Naive thymus-derived CD4-positive, alpha-beta T cell (primary cell): ENCODE data around the gene TAAR5. TPM values are rescaled to one million over a fixed set of nuclear protein-coding genes. Genes with fewer than 3 reads are reported as not detected.
"Not testable (repeated sequence)": the region's sequence is repeated elsewhere in the genome, so short reads cannot be mapped to it uniquely, and the experiment has no call there.

Source experiments
- ATAC-seq: fragments of 150-1000 bp; cut with Tn5 transposase; 2 replicates; pipeline ENCODE4 v1.10.0; 2021; ENCODE audit warnings: mild to moderate bottlenecking, moderate library complexity
- CTCF ChIA-PET: fragments of 350-600 bp; sonication (Branson Sonifier 250); formaldehyde crosslinking; loops from one replicate; lab custom pipeline; 2021; ENCODE audit warnings: antibody characterized with exemption; lab: Charles Lee
- POLR2A ChIA-PET: fragments of 350-600 bp; sonication (Branson Sonifier 250); formaldehyde crosslinking; loops from one replicate; lab custom pipeline; 2021; ENCODE audit warnings: antibody characterized with exemption, inconsistent platforms; lab: Charles Lee
- DNase-seq, 9 donors: peaks; one replicate each; pipeline versions ENCODE4 v3.0.0 to v3.0.0-alpha.2; 2020 to 2022; ENCODE audit warnings: mixed read lengths in 1 of 9
- H3K27ac ChIP-seq: one replicate; pipeline ENCODE4 v1.7.0; 2013; ENCODE audit warnings: mild to moderate bottlenecking, low read depth, low read length, moderate library complexity
- H3K27me3 ChIP-seq, 2 donors: one replicate each; pipeline ENCODE4 v1.7.0; 2013; ENCODE audit warnings: low read length in 2 of 2, mild to moderate bottlenecking in 2 of 2, moderate library complexity in 2 of 2; ENCODE audit not compliant: control insufficient read depth in 2 of 2, insufficient read depth in 2 of 2
- H3K36me3 ChIP-seq, 3 experiments: 1 replicate in 2 of 3; 2 replicates in 1 of 3; pipeline ENCODE4 v1.7.0; 2013; ENCODE audit warnings: low read length in 3 of 3, mild to moderate bottlenecking in 3 of 3, moderate library complexity in 1 of 3; ENCODE audit not compliant: insufficient read depth in 3 of 3, control insufficient read depth in 2 of 3
- H3K4me1 ChIP-seq, 2 donors: one replicate each; pipeline ENCODE4 v1.7.0; 2013; ENCODE audit warnings: low read length in 2 of 2, mild to moderate bottlenecking in 2 of 2, moderate library complexity in 1 of 2; ENCODE audit not compliant: control insufficient read depth in 2 of 2, insufficient read depth in 2 of 2
- H3K4me3 ChIP-seq: 2 replicates; pipeline ENCODE4 v1.7.0; 2013; ENCODE audit warnings: mild to moderate bottlenecking, low read length
- H3K9me3 ChIP-seq, 3 experiments: 1 replicate in 2 of 3; 2 replicates in 1 of 3; pipeline ENCODE4 v1.7.0; 2013; ENCODE audit warnings: low read length in 3 of 3; ENCODE audit not compliant: control insufficient read depth in 2 of 3
- H3K27ac Mint-ChIP-seq, 9 donors: one replicate each; pipeline ENCODE4 v1.8.0; 2020 to 2022; ENCODE audit warnings: mixed read lengths in 9 of 9, mild to moderate bottlenecking in 8 of 9, moderate library complexity in 5 of 9, inconsistent platforms in 2 of 9
- H3K27me3 Mint-ChIP-seq, 5 donors: one replicate each; pipeline ENCODE4 v1.8.0; 2021 to 2022; ENCODE audit warnings: mixed read lengths in 5 of 5, mild to moderate bottlenecking in 1 of 5
- H3K36me3 Mint-ChIP-seq, 5 donors: one replicate each; pipeline ENCODE4 v1.8.0; 2020 to 2022; ENCODE audit warnings: mixed read lengths in 5 of 5, mild to moderate bottlenecking in 3 of 5, inconsistent platforms in 1 of 5
- H3K4me1 Mint-ChIP-seq, 7 donors: one replicate each; pipeline ENCODE4 v1.8.0; 2020 to 2022; ENCODE audit warnings: mixed read lengths in 7 of 7, mild to moderate bottlenecking in 3 of 7, inconsistent platforms in 1 of 7
- H3K4me3 Mint-ChIP-seq, 10 donors: one replicate each; pipeline ENCODE4 v1.8.0; 2020 to 2022; ENCODE audit warnings: mild to moderate bottlenecking in 10 of 10, mixed read lengths in 10 of 10, moderate library complexity in 6 of 10, inconsistent platforms in 2 of 10
- H3K9me3 Mint-ChIP-seq, 11 donors: one replicate each; pipeline ENCODE4 v1.8.0; 2020 to 2022; ENCODE audit warnings: mixed read lengths in 11 of 11, mild to moderate bottlenecking in 4 of 11, inconsistent platforms in 1 of 11, moderate library complexity in 1 of 11
- intact Hi-C, 2 donors: fragments of 100-400 bp; cut with micrococcal nuclease; formaldehyde crosslinking; loops; one replicate each; pipeline ENCODE4 v1.15.1; 2023
- polyA plus RNA-seq, 2 donors: library from polyadenylated mRNA; unstranded; fragments of 300-500 nt; fragmentation: Illumina TruSeq; gene quantifications; one replicate each; pipeline ENCODE4 v1.2.3, GENCODE V29; 2021
- total RNA-seq, 6 experiments: library from RNA in 5 of 6; stranded (reverse) in 5 of 6; gene quantifications; 1 replicate in 5 of 6; 2 replicates in 1 of 6; pipeline ENCODE4 v1.2.3 and lab custom pipeline; 2021 to 2026

The TAAR5 gene
- total and polyA plus RNA-seq, 7 experiments from 2014 or later, result not detected

DNA sequence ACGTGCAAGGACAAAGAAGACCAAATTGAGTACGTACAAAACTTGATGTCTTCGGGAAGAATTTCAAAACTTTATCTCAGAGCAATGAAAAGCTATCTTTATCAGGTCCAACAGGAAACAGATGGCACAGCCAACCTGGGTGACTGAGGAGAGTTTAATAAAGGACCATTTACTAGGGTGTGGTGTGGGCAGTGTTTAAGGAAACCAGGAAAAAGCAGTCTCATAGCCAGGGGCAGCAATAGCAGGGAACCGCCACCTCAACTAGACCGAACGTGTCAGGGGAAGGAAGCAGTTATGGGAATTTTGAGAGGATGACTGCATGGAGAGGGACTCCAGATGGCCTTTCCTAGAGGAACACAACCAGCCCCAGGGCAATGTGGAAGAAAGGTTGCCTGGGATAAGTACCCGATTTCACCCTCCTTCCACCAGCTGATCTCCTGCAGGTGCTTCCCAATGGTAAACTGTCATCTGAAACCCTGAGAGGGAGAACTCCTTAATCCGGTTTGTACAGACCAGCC, 15.2 kb upstream of the TAAR5 start:
- Mint-ChIP-seq H3K27me3 (peaks cover 6 to 32% (median 15%) of the 10 kb centered on the region in 5 donors), H3K9me3 (peaks cover 0 to 3% (median 0%) of the 10 kb centered on the region in 11 donors), H3K27ac (no peak overlapping the region), H3K4me1 (no peaks in the 10 kb centered on the region), H3K4me3 (no peak overlapping the region), H3K36me3 (no peaks in the 10 kb centered on the region)
- no peaks in the 10 kb centered on the region for H3K9me3 ChIP-seq
- no peak for ATAC-seq
- POLR2A ChIA-PET, result no interaction called here
- peaks cover 0 to 3% of the 10 kb centered on the region in 2 donors for H3K27me3 ChIP-seq
- no peaks in the 10 kb centered on the region for H3K4me1 ChIP-seq
- CTCF ChIA-PET, result no interaction called here
- no peak for DNase-seq
- H3K27ac ChIP-seq, result no peak overlapping the region
- intact Hi-C loops, result no loop called here
- no peak overlapping the region for H3K4me3 ChIP-seq
- no peaks in the 10 kb centered on the region for H3K36me3 ChIP-seq

DNA sequence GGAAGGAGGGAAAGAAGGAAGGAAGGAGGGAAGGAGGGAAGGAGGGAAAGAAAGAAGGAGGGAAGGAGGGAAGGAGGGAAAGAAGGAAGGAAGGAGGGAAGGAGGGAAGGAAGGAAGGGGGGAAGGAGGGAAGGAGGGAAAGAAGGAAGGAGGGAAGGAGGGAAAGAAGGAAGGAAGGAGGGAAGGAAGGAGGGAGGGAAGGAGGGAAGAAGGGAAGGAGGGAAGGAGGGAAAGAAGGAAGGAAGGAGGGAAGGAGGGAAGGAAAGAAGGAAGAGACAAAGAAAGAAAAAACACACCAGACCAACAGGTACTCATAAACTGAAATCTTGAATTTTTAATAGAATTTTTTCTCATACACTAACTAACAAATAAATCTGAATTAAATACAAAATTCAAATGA, 11.4 kb upstream of the TAAR5 start:
- CTCF ChIA-PET, result not testable (repeated sequence)

DNA sequence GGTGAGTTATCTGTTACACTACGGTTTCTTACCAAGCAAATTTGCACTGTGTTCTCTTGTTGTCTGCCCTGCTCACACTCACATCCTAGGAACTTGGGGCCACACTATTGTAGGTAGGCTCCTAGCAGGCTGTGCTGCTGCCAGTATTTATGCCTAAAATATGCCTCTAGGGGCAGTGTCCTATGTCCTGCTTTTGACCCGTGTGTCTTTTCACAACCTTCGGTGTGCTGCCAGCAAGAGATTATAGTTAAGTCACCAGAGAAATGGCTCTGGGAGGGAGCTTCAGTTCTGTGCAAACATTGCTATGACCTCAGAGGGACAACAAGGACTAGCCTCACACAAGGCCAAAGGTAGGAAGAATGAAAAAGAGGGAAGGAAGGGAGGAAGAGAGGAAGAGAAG, 8.9 kb upstream of the TAAR5 start:
- H3K4me1 ChIP-seq, result no peaks in the 10 kb centered on the region
- H3K36me3 ChIP-seq, result no peaks in the 10 kb centered on the region
- no peak overlapping the region for H3K27ac Mint-ChIP-seq
- H3K27me3 ChIP-seq, result peaks cover 0 to 3% of the 10 kb centered on the region in 2 donors
- intact Hi-C loops, result no loop called here
- no peaks in the 10 kb centered on the region for H3K9me3 ChIP-seq
- H3K36me3 Mint-ChIP-seq, result no peaks in the 10 kb centered on the region
- ChIA-PET POLR2A (no interaction called here), CTCF (no interaction called here)
- no peak overlapping the region for H3K4me3 ChIP-seq
- H3K27me3 Mint-ChIP-seq, result peaks cover 16 to 29% (median 24%) of the 10 kb centered on the region in 5 donors
- ATAC-seq (peak; percentile 34), DNase-seq (no peak)
- H3K4me1 Mint-ChIP-seq, result no peaks in the 10 kb centered on the region
- no peak overlapping the region for H3K4me3 Mint-ChIP-seq
- no peaks in the 10 kb centered on the region for H3K9me3 Mint-ChIP-seq
- H3K27ac ChIP-seq, result no peak overlapping the region

More for the DNA sequence above, 11.4 kb upstream of the TAAR5 start:
- H3K9me3 ChIP-seq, H3K27ac ChIP-seq, H3K36me3 Mint-ChIP-seq, H3K27ac Mint-ChIP-seq, H3K4me3 Mint-ChIP-seq, H3K27me3 ChIP-seq, H3K4me1 Mint-ChIP-seq, POLR2A ChIA-PET, intact Hi-C loops, H3K4me3 ChIP-seq, H3K9me3 Mint-ChIP-seq, H3K4me1 ChIP-seq, DNase-seq, ATAC-seq, H3K36me3 ChIP-seq: not testable (repeated sequence)
- peaks cover 10 to 35% (median 26%) of the 10 kb centered on the region in 5 donors for H3K27me3 Mint-ChIP-seq

DNA sequence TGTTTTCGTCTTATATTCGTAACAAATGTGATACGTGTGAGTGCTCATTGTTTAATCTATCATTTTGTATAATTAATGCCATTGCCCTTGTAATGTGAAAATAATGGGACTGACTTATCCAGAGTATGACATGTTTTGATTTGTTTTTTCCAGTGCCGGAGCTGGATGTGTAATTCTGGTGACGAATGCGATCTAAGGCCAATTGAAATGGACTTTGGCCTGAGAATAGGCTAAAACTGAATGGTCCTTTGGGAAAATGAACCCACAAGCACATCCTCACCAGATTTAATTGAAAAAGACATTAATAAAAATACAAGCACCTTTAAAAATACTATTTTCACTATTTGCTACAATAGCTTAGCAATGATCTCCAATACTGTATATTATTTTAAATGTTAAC, 6.7 kb upstream of the TAAR5 start:
- H3K9me3 Mint-ChIP-seq, result no peaks in the 10 kb centered on the region
- H3K27ac ChIP-seq, result no peak overlapping the region
- no peaks in the 10 kb centered on the region for H3K36me3 ChIP-seq
- peaks cover 0 to 3% of the 10 kb centered on the region in 2 donors for H3K27me3 ChIP-seq
- CTCF ChIA-PET, result no interaction called here
- intact Hi-C loops, result no loop called here
- no peak for DNase-seq
- H3K9me3 ChIP-seq, result no peaks in the 10 kb centered on the region
- H3K27ac Mint-ChIP-seq, result no peak overlapping the region
- H3K4me3 ChIP-seq, result no peak overlapping the region
- ATAC-seq, result no peak
- H3K4me3 Mint-ChIP-seq, result no peak overlapping the region
- H3K4me1 ChIP-seq, result no peaks in the 10 kb centered on the region
- no peaks in the 10 kb centered on the region for H3K36me3 Mint-ChIP-seq
- H3K4me1 Mint-ChIP-seq, result no peaks in the 10 kb centered on the region
- peaks cover 21 to 42% (median 27%) of the 10 kb centered on the region in 5 donors for H3K27me3 Mint-ChIP-seq
- POLR2A ChIA-PET, result no interaction called here

DNA sequence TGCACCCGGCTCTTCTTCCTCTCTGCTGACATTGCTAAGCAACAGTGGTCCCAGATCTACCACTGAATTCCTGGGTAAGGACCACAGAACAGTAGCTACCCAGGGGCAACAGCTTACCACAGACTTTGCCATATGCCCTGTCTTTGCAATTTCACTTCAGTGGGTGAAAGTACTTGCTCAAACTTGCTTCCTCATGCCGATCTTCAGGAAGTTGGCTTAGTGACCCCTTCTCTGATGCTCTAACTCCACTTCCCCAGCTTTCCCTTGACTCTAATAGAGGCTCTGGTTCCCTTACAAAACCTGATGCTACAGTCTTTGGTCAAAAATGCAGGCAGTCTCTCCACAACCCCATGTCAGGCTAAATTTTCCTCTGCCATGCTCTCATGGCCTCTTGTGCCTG, 3.3 kb upstream of the TAAR5 start:
- POLR2A ChIA-PET, result no interaction called here
- Histone ChIP-seq H3K4me3 (no peak overlapping the region), H3K9me3 (no peaks in the 10 kb centered on the region), H3K27me3 (no peaks in the 10 kb centered on the region), H3K4me1 (no peaks in the 10 kb centered on the region), H3K36me3 (no peaks in the 10 kb centered on the region), H3K27ac (no peak overlapping the region)
- no peaks in the 10 kb centered on the region for H3K9me3 Mint-ChIP-seq
- intact Hi-C loops, result no loop called here
- DNase-seq, result no peak
- CTCF ChIA-PET, result no interaction called here
- H3K36me3 Mint-ChIP-seq, result no peaks in the 10 kb centered on the region
- H3K4me1 Mint-ChIP-seq, result no peaks in the 10 kb centered on the region
- H3K4me3 Mint-ChIP-seq, result no peak overlapping the region
- ATAC-seq, result peak; percentile 38
- no peak overlapping the region for H3K27ac Mint-ChIP-seq
- H3K27me3 Mint-ChIP-seq, result peaks cover 12 to 33% (median 24%) of the 10 kb centered on the region in 5 donors

DNA sequence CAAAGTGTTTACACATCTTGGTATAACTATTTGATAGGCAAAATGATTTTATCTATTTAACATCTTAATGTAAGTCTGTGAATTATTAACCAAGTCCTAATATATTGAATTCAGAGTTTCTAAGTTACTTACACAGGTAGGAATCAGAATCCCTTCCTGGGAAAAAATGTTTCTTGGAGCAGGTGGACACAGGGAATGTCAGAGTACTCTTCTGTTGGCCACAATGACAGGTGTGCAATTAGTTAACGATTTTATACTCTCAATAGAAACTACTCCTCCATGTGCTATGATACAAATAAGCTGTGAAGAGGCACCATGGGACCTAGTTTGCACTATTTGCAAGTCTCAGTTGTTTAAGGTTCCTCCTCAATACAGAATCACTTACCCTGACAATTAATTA, 821 bp upstream of the TAAR5 start:
- no peaks in the 10 kb centered on the region for H3K4me1 Mint-ChIP-seq
- DNase-seq, result no peak

DNA sequence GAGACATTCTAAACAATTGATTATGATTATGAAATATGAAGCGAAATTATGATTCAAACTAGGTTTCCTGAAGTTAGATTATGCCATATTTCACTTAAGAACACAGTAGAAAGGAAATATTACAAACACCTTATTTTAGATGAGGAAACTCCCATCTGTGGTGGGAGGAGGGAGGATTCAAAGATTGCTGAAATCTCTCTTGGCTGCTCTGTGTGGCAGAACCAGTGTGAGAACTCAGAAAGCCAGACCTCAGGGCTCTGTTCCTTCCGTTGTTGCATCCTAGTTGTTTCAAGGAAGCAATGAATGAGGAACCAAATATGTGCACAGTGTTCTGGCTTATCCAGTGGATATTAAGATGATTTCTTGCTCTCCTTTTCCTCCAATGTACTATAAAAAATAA, 2.1 kb downstream of the TAAR5 start:
- no peak overlapping the region for H3K4me3 Mint-ChIP-seq
- intact Hi-C loops, result no loop called here
- H3K27me3 ChIP-seq, result no peaks in the 10 kb centered on the region
- no peaks in the 10 kb centered on the region for H3K9me3 ChIP-seq
- POLR2A ChIA-PET, result no interaction called here
- DNase-seq (no peak), ATAC-seq (peak; percentile 47)
- H3K4me1 Mint-ChIP-seq, result no peaks in the 10 kb centered on the region
- no peaks in the 10 kb centered on the region for H3K36me3 ChIP-seq
- peaks cover 7 to 47% (median 30%) of the 10 kb centered on the region in 5 donors for H3K27me3 Mint-ChIP-seq
- peaks cover 0 to 1% (median 0%) of the 10 kb centered on the region in 11 donors for H3K9me3 Mint-ChIP-seq
- no peaks in the 10 kb centered on the region for H3K4me1 ChIP-seq
- no peak overlapping the region for H3K27ac Mint-ChIP-seq
- CTCF ChIA-PET, result no interaction called here
- H3K36me3 Mint-ChIP-seq, result no peaks in the 10 kb centered on the region
- no peak overlapping the region for H3K27ac ChIP-seq
- H3K4me3 ChIP-seq, result no peak overlapping the region

More for the DNA sequence above, 821 bp upstream of the TAAR5 start:
- ATAC-seq, result no peak
- no peaks in the 10 kb centered on the region for H3K36me3 Mint-ChIP-seq
- H3K27ac Mint-ChIP-seq, result no peak overlapping the region
- Histone ChIP-seq H3K9me3 (no peaks in the 10 kb centered on the region), H3K4me1 (no peaks in the 10 kb centered on the region), H3K27me3 (no peaks in the 10 kb centered on the region), H3K27ac (no peak overlapping the region), H3K4me3 (no peak overlapping the region), H3K36me3 (no peaks in the 10 kb centered on the region)
- no peaks in the 10 kb centered on the region for H3K9me3 Mint-ChIP-seq
- POLR2A ChIA-PET, result no interaction called here
- intact Hi-C loops, result no loop called here
- no peak overlapping the region for H3K4me3 Mint-ChIP-seq
- CTCF ChIA-PET, result no interaction called here
- peaks cover 13 to 39% (median 26%) of the 10 kb centered on the region in 5 donors for H3K27me3 Mint-ChIP-seq
